NCI-H345 treated with DMSO at 0.1 percent for 48 hours (cell line): Measurements from ENCODE around the gene TEKTIP1.
"Not testable (repeated sequence)": the region's sequence is repeated elsewhere in the genome, so short reads cannot be mapped to it uniquely, and the experiment has no call there.

Source experiments
- DNase-seq: peaks from one replicate; lab custom pipeline; 2025; ENCODE audit not compliant: unreplicated experiment; lab: John Stamatoyannopoulos, UW

The TEKTIP1 gene

GRCh38 chr19:3522421-3523360 is 16.3 kb upstream of the TEKTIP1 start:
- DNase-seq: no peak

GRCh38 chr19:3523361-3524077 is 15.5 kb upstream of the TEKTIP1 start:
- DNase-seq: no peak

DNA sequence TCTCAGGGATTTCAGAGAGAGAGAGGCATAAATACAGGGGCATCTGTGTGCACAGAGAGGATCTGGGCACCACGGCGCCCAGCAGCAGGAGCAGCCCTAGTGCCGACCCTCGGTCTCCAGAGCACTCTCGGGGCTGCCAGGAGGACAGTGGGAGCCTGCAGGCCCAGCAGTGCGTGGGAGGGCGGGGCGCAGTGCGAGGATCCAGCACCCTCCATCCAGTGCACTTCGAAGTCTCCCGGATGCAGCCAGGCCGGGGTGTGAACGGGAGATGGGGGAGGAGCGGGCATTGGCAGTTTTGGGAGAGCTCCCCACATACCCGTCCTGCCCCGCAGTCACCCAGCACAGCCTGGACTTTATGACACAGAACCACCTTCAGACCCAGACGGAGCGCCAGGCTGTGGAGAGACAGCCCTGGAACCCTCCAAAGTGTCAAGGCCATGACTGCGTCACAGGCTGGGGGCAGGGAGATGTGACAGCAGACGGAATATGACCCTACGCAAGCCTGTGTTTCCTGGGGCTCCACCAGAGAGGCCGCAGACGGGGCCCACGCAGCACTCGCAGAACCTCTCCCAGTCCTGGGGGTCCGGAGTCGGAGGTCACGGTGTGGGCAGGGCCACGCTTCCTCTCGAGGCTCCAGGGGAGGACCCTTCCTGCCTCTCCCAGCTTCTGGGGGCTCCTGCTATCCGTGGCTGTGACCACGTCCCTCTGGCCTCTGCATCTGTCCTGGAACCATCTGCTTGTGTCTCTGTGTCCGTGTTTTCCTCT is 14.7 kb upstream of the TEKTIP1 start:
- no peak for DNase-seq

DNA sequence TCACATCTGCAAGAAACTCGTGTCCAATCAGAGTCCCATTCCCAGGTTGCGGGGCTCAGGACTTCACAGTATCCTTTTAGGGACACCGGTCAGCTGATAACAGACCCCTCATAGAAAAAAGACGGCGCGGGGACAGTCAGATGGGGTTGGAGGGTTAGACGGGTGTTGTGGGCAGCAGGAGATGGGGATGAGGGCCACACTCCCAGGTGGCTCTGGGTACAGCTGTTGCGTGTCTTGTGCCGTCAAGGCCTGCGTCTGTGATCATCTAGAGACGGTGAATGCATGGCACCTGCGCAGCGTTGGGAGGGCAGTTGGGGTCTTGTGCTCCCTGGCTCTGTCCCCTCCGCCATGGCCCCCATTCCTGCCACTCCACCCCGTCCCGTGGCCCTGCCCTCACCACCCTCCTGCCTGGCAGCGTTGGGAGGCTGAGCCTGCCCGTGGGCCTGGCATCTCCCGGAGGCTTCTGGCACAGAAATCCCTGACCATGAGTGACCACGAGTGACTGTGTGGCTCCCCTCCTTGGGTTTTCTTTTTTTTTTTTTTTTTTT is 14.0 kb upstream of the TEKTIP1 start:
- no peak for DNase-seq

GRCh38 chr19:3526507-3527237 is 12.3 kb upstream of the TEKTIP1 start:
- DNase-seq: no peak

DNA sequence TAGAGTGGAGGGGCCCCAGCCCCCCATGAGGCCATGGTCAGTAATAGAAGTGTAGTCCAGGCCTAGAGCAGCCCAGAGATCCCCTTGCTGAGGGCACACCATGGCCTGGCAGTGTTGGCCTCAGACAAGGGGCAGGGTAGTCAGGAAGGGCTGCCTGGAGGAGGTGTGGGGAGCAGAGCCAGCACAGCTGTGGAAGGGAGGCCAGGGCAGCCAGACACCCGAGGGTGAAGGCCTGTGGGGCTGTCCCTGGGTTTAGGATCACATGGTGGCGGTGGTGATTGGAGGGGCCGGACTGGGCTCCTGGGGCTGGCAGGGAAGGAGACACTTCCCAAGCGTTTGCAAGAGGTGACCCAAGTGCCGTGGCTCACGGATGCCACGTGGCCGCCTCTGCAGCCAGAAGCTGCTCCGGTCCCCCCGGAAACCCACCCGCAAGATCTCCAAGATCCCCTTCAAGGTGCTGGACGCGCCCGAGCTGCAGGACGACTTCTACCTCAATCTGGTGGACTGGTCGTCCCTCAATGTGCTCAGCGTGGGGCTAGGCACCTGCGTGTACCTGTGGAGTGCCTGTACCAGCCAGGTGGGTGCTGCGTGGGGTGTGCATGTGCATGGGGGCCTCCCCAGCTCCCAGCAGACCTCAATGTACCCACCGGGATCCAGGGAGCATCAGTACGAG is 11.6 kb upstream of the TEKTIP1 start:
- DNase-seq: no peak

DNA sequence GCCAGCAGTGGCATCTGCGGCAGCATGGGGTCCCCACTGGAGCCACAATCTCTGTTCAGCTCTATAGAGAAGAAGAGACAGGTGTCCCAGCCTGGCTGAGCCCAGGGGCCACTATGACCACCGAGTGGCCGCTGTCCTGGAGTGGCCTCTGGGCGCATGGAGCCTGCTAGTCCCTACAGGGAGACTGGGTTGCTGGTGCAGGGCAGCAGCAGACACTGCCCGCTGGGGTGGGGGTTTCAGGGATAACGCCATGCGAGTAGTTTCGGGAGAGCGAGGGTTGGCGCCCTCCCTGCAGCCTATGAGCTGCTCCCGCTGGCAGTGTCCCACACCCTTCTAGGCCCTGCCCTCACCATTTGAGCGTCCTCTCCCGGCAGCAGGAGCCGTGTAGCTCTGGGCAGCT is 10.9 kb upstream of the TEKTIP1 start:
- DNase-seq: no peak

- no peak for DNase-seq
Measured at GRCh38 chr19:3528539-3529211, 10.3 kb upstream of the TEKTIP1 start.

GRCh38 chr19:3529299-3529698 is 9.7 kb upstream of the TEKTIP1 start:
- not testable (repeated sequence) for DNase-seq

DNA sequence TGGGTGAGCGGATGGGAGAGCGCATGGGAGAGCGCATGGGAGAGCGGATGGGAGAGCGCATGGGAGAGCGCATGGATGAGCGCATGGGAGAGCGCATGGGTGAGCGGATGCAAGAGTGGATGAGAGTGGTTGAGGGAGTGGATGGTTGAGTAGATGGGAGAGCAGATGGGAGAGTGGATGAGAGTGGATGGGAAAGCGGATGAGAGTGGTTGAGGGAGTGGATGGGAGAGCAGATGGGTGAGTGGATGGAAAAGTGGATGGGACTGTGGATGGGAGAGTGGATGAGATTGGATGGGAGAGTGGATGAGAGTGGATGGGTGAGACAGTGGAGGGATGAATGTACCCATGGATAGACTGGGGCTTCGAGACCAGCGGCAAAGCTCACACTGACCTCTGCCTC is 8.6 kb upstream of the TEKTIP1 start:
- no peak for DNase-seq

GRCh38 chr19:3531716-3532115 is 7.3 kb upstream of the TEKTIP1 start:
- no peak for DNase-seq

- no peak for DNase-seq
Measured at GRCh38 chr19:3532154-3532786, 6.7 kb upstream of the TEKTIP1 start.

- no peak for DNase-seq
Measured at GRCh38 chr19:3533033-3533432, 5.9 kb upstream of the TEKTIP1 start.

GRCh38 chr19:3533563-3534216 is 5.3 kb upstream of the TEKTIP1 start:
- DNase-seq: no peak

DNA sequence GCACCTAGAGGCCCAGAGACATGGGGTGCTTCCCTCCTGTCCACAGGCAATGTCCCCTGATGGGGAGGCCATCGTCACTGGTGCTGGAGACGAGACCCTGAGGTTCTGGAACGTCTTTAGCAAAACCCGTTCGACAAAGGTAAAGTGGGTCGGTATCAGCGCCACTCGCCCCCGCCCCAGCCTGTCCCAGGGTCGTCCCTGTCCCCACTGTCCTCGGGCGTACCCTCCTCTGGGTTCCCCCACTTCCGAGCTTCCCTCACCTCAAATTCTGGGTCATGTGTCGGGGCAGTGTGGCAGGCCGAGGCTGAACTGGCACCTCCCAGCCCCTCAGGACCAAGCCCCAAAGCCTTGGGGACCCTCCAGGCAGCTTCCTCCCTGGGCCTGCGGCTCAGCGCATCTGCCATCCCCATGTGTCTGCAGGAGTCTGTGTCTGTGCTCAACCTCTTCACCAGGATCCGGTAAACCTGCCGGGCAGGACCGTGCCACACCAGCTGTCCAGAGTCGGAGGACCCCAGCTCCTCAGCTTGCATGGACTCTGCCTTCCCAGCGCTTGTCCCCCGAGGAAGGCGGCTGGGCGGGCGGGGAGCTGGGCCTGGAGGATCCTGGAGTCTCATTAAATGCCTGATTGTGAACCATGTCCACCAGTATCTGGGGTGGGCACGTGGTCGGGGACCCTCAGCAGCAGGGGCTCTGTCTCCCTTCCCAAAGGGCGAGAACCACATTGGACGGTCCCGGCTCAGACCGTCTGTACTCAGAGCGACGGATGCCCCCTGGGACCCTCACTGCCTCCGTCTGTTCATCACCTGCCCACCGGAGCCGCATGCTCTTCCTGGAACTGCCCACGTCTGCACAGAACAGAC is 4.4 kb upstream of the TEKTIP1 start:
- DNase-seq: no peak

DNA sequence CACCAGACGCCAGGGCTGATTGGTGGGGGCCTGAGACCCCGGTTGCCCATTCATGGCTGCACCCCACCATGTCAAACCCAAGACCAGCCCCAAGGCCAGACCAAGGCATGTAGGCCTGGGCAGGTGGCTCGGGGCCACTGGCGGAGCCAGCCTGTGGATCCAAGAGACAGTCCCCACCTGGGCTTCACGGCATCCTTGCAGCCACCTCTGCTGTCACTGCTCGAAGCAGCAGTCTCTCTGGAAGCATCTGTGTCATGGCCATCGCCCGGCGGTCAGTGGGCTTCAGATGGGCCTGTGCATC is 3.8 kb upstream of the TEKTIP1 start:
- no peak for DNase-seq

- no peak for DNase-seq
Measured at GRCh38 chr19:3535563-3535965, 3.4 kb upstream of the TEKTIP1 start.

DNA sequence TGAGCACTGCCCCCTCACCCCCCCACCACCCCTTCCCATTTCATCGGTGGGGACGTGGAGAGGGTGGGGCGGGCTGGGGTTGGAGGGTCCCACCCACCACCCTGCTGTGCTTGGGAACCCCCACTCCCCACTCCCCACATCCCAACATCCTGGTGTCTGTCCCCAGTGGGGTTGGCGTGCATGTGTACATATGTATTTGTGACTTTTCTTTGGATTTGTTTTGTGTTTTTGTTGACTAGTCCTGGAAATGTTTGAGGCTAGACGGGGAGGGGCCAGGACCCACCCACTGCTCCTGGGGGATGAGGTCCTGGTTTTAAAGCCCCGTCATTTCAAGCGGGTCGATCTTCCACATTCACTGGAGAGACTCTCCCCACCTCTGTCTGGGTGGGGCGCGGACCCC is 3.0 kb upstream of the TEKTIP1 start:
- DNase-seq: no peak
